Measurements from ENCODE around the gene PRICKLE2.

- TF ChIP-seq CTCF (IDR thresholded peaks at IDR 0.05; ENCODE audit: insufficient read depth, low read depth, low read length) (no peak), EZH2 (IDR thresholded peaks at IDR 0.05; ENCODE audit: insufficient read depth, low read length) (no peak)
These were observed 182.3 kb downstream of the PRICKLE2 start for GRCh38 chr3:64042952-64043351.
